ENCODE measurements around the gene ARMC2. TPM values are rescaled to one million over a fixed set of nuclear protein-coding genes. Genes with fewer than 3 reads are reported as not detected.

The ARMC2 gene
- polyA plus RNA-seq, 3 donors = 1.7 to 7.4 (median 3.5) TPM

- Histone ChIP-seq H3K9ac (ENCODE audit: insufficient read depth, low read length, poor library complexity, severe bottlenecking) (no peak overlapping the region), H3K79me2 (ENCODE audit: insufficient read depth, low read length) (no peaks in the 10 kb centered on the region), H3K4me3 (replicated peaks in 1 of 3; ENCODE audit: low read depth in 2 of 3, low read length in 3 of 3) (no peak overlapping the region), H3K9me3 (replicated peaks in 1 of 2; ENCODE audit: control insufficient read depth in 1 of 2, insufficient read depth in 1 of 2, low read length in 2 of 2) (no peaks in the 10 kb centered on the region), H3K4me2 (replicated peaks; ENCODE audit: extremely low read depth, low read length, poor library complexity, severe bottlenecking) (no peak overlapping the region), H2AFZ (ENCODE audit: insufficient read depth, low read depth, low read length, poor library complexity, severe bottlenecking) (no peak overlapping the region), H3K27ac (ENCODE audit: low read depth in 1 of 2, low read length in 2 of 2) (peak overlapping the region in 1 of 2 donors; percentile 76), H3K27me3 (ENCODE audit: control insufficient read depth in 2 of 2, insufficient read depth in 2 of 2, low read length in 2 of 2) (no peaks in the 10 kb centered on the region), H3K36me3 (replicated peaks in 1 of 2; ENCODE audit: control insufficient read depth in 1 of 2, insufficient read depth in 2 of 2, low read length in 2 of 2) (no peaks in the 10 kb centered on the region), H3K4me1 (ENCODE audit: control insufficient read depth in 1 of 2, insufficient read depth in 2 of 2, low read length in 2 of 2) (peaks cover 18 to 21% of the 10 kb centered on the region in 2 donors), H4K20me1 (ENCODE audit: insufficient read depth, low read length) (no peaks in the 10 kb centered on the region)
- TF ChIP-seq CTCF (IDR thresholded peaks at IDR 0.05) = no peak
- H3K27me3 Mint-ChIP-seq (ENCODE audit: low read depth in 3 of 3) = peaks cover 0 to 2% (median 0%) of the 10 kb centered on the region in 3 donors
- H3K4me1 Mint-ChIP-seq = peaks cover 41% of the 10 kb centered on the region
- H3K9me3 Mint-ChIP-seq = no peaks in the 10 kb centered on the region
- H3K4me3 Mint-ChIP-seq = no peak overlapping the region
- peak overlapping the region; percentile 27 to 92 (median 78) for H3K27ac Mint-ChIP-seq
- H3K36me3 Mint-ChIP-seq = no peaks in the 10 kb centered on the region
- DNase-seq = no peak
- intact Hi-C loops (cut with micrococcal nuclease) = loop anchor here (5.0 to 10.0 kb wide), 3 partner anchors 47 to 60 kb away; no protein-coding TSS in a partner anchor
- no CpG with 5 or more reads among the region's 2 CpGs for WGBS (ENCODE audit: insufficient coverage)
Measured at GRCh38 chr6:109014606-109015005, 166.4 kb downstream of the ARMC2 start.

GRCh38 chr6:109015176-109015575 is 167.0 kb downstream of the ARMC2 start:
- Histone ChIP-seq H3K27me3 (ENCODE audit: control insufficient read depth in 2 of 2, insufficient read depth in 2 of 2, low read length in 2 of 2) (no peaks in the 10 kb centered on the region), H3K9ac (ENCODE audit: insufficient read depth, low read length, poor library complexity, severe bottlenecking) (no peak overlapping the region), H3K27ac (ENCODE audit: low read depth in 1 of 2, low read length in 2 of 2) (no peak overlapping the region), H3K36me3 (replicated peaks in 1 of 2; ENCODE audit: control insufficient read depth in 1 of 2, insufficient read depth in 2 of 2, low read length in 2 of 2) (no peaks in the 10 kb centered on the region), H3K4me3 (replicated peaks in 1 of 3; ENCODE audit: low read depth in 2 of 3, low read length in 3 of 3) (no peak overlapping the region), H3K9me3 (replicated peaks in 1 of 2; ENCODE audit: control insufficient read depth in 1 of 2, insufficient read depth in 1 of 2, low read length in 2 of 2) (no peaks in the 10 kb centered on the region), H3K4me1 (ENCODE audit: control insufficient read depth in 1 of 2, insufficient read depth in 2 of 2, low read length in 2 of 2) (peaks cover 14 to 21% of the 10 kb centered on the region in 2 donors), H2AFZ (ENCODE audit: insufficient read depth, low read depth, low read length, poor library complexity, severe bottlenecking) (no peak overlapping the region), H3K4me2 (replicated peaks; ENCODE audit: extremely low read depth, low read length, poor library complexity, severe bottlenecking) (no peak overlapping the region), H4K20me1 (ENCODE audit: insufficient read depth, low read length) (no peaks in the 10 kb centered on the region), H3K79me2 (ENCODE audit: insufficient read depth, low read length) (no peaks in the 10 kb centered on the region)
- no peak overlapping the region for H3K27ac Mint-ChIP-seq
- no peaks in the 10 kb centered on the region for H3K36me3 Mint-ChIP-seq
- no peak for TF ChIP-seq CTCF (IDR thresholded peaks at IDR 0.05)
- H3K9me3 Mint-ChIP-seq = no peaks in the 10 kb centered on the region
- intact Hi-C loops (cut with micrococcal nuclease) = loop anchor here (10.0 kb wide), 2 partner anchors 50 to 60 kb away; no protein-coding TSS in a partner anchor
- H3K4me3 Mint-ChIP-seq = no peak overlapping the region
- H3K4me1 Mint-ChIP-seq = peaks cover 36% of the 10 kb centered on the region
- no peak for DNase-seq
- peaks cover 0 to 2% (median 0%) of the 10 kb centered on the region in 3 donors for H3K27me3 Mint-ChIP-seq (ENCODE audit: low read depth in 3 of 3)

All from CD14-positive monocyte (primary cell).